GM23338 (cell line): ENCODE measurements around the gene AOC1. TPM values are rescaled to one million over a fixed set of nuclear protein-coding genes. Genes with fewer than 3 reads are reported as not detected.

Source experiments
- ATAC-seq: fragments of 200-7000 bp; cut with Tn5 transposase; 3 replicates; pipeline ENCODE4 v1.9.1; 2020
- DNase-seq: peaks from one replicate; pipeline ENCODE4 v3.0.0-alpha.2; 2015; ENCODE audit warnings: low spot score
- H2AFZ ChIP-seq: fragments of 200-600 bp; sonication (generic); 2 replicates; pipeline ENCODE4 v1.8.0; 2016; ENCODE audit warnings: antibody characterized with exemption, mild to moderate bottlenecking, moderate library complexity
- H3F3A ChIP-seq: fragments of 200-600 bp; sonication (generic); replicated peaks from 2 replicates; pipeline ENCODE4 v1.8.0; 2017; ENCODE audit warnings: antibody characterized with exemption, mixed run types, low read depth
- H3K27ac ChIP-seq: fragments of 200-600 bp; sonication (generic); 2 replicates; pipeline ENCODE4 v1.6.1; 2016; ENCODE audit warnings: low read depth
- H3K27me3 ChIP-seq: fragments of 200-600 bp; sonication (generic); 2 replicates; pipeline ENCODE4 v1.8.0; 2016; ENCODE audit warnings: mild to moderate bottlenecking, mixed run types, moderate library complexity; ENCODE audit not compliant: insufficient read depth
- H3K36me3 ChIP-seq: fragments of 200-600 bp; sonication (generic); 2 replicates; pipeline ENCODE4 v1.8.0; 2016; ENCODE audit warnings: mild to moderate bottlenecking; ENCODE audit not compliant: insufficient read depth
- H3K4me1 ChIP-seq: fragments of 200-600 bp; sonication (generic); 2 replicates; pipeline ENCODE4 v1.8.0; 2016; ENCODE audit warnings: mild to moderate bottlenecking, moderate library complexity; ENCODE audit not compliant: insufficient read depth
- H3K4me2 ChIP-seq: fragments of 200-600 bp; sonication (generic); 2 replicates; pipeline ENCODE4 v1.7.1; 2017; ENCODE audit warnings: mixed run types
- H3K4me3 ChIP-seq: fragments of 200-600 bp; sonication (generic); 2 replicates; pipeline ENCODE4 v1.6.1; 2016; ENCODE audit warnings: mixed run types
- H3K79me2 ChIP-seq: fragments of 200-600 bp; sonication (generic); replicated peaks from 2 replicates; pipeline ENCODE4 v1.8.0; 2017; ENCODE audit warnings: mild to moderate bottlenecking; ENCODE audit not compliant: insufficient read depth
- H3K9me2 ChIP-seq: fragments of 200-600 bp; sonication (generic); 2 replicates; pipeline ENCODE4 v1.8.0; 2017; ENCODE audit not compliant: insufficient read depth
- H4K20me1 ChIP-seq: fragments of 200-600 bp; sonication (generic); replicated peaks from 2 replicates; pipeline ENCODE4 v1.8.0; 2017; ENCODE audit warnings: mild to moderate bottlenecking; ENCODE audit not compliant: insufficient read depth
- H3K27ac Mint-ChIP-seq: 2 replicates; pipeline ENCODE4 v1.8.0; 2020; ENCODE audit warnings: inconsistent platforms, mild to moderate bottlenecking, moderate library complexity, mixed read lengths
- H3K27me3 Mint-ChIP-seq: 3 replicates; pipeline ENCODE4 v1.8.0; 2022; ENCODE audit warnings: low read depth, mild to moderate bottlenecking, moderate library complexity, mixed read lengths, inconsistent platforms; ENCODE audit not compliant: insufficient read depth, poor library complexity
- H3K36me3 Mint-ChIP-seq: 3 replicates; pipeline ENCODE4 v1.8.0; 2021; ENCODE audit warnings: low read depth, mild to moderate bottlenecking, inconsistent platforms, moderate library complexity, mixed read lengths
- H3K4me1 Mint-ChIP-seq: 3 replicates; pipeline ENCODE4 v1.8.0; 2020; ENCODE audit warnings: mild to moderate bottlenecking, inconsistent platforms, mixed read lengths
- H3K4me3 Mint-ChIP-seq: 3 replicates; pipeline ENCODE4 v1.8.0; 2021; ENCODE audit warnings: moderate library complexity, mild to moderate bottlenecking, inconsistent platforms, mixed read lengths
- H3K9me3 Mint-ChIP-seq: 3 replicates; pipeline ENCODE4 v1.8.0; 2020; ENCODE audit warnings: moderate library complexity, mild to moderate bottlenecking, inconsistent platforms, mixed read lengths
- CREB1 ChIP-seq: fragments of 250-450 bp; sonication (Bioruptor Pico); IDR thresholded peaks from 2 replicates; pipeline ENCODE4 v1.5.0; 2020; ENCODE audit warnings: low read depth, mild to moderate bottlenecking, moderate library complexity
- CTCF ChIP-seq, 2 experiments: fragments of 200-600 bp in 1 of 2; sonication (generic) in 1 of 2; conservative IDR thresholded peaks; 2 replicates each; pipeline versions ENCODE4 v1.5.1 to v1.6.1; 2016 to 2017; ENCODE audit warnings: antibody characterized with exemption in 2 of 2, low read depth in 2 of 2, mild to moderate bottlenecking in 2 of 2, moderate library complexity in 1 of 2
- EZH2 ChIP-seq: fragments of 200-600 bp; sonication (generic); IDR thresholded peaks from one replicate; pipeline ENCODE4 v1.8.0; 2017; ENCODE audit warnings: antibody characterized with exemption, mild to moderate bottlenecking, low read depth; ENCODE audit not compliant: unreplicated experiment
- EZH2phosphoT487 ChIP-seq: fragments of 200-600 bp; sonication (generic); IDR thresholded peaks from one replicate; pipeline ENCODE4 v1.8.1; 2018; ENCODE audit warnings: antibody characterized with exemption; ENCODE audit not compliant: unreplicated experiment
- JUNB ChIP-seq: IDR thresholded peaks from one replicate; pipeline ENCODE4 v1.6.1; 2016; ENCODE audit warnings: antibody characterized with exemption; ENCODE audit not compliant: unreplicated experiment
- NANOG ChIP-seq: IDR thresholded peaks from 2 replicates; pipeline ENCODE4 v1.6.1; 2016; ENCODE audit warnings: antibody characterized with exemption, borderline replicate concordance
- POLR2AphosphoS5 ChIP-seq: IDR thresholded peaks from 2 replicates; pipeline ENCODE4 v1.6.1; 2016; ENCODE audit warnings: antibody characterized with exemption, low read depth
- STAT1 ChIP-seq: IDR thresholded peaks from one replicate; pipeline ENCODE4 v1.6.1; 2016; ENCODE audit warnings: antibody characterized with exemption; ENCODE audit not compliant: unreplicated experiment
- ZNF114 ChIP-seq: fragments of 250-450 bp; sonication (Bioruptor Pico); IDR thresholded peaks from 2 replicates; pipeline ENCODE4 v1.5.0; 2020; ENCODE audit warnings: mild to moderate bottlenecking, moderate library complexity
- ZNF331 ChIP-seq: fragments of 250-450 bp; sonication (Bioruptor Pico); IDR thresholded peaks from 2 replicates; pipeline ENCODE4 v1.5.0; 2020; ENCODE audit warnings: low read depth, mild to moderate bottlenecking, moderate library complexity
- polyA plus RNA-seq: library from polyadenylated mRNA; unstranded; fragments of >200 nt; fragmentation: Nextera tagmentation; extraction: Ambion mirVana; gene quantifications from 2 replicates; pipeline ENCODE4 v1.2.1, GENCODE V29; 2016
- total RNA-seq: library from RNA; depleted of rRNA; stranded (reverse); fragments of >200 nt; shearing (Covaris generic); gene quantifications from 2 replicates; pipeline ENCODE4 v1.2.3, GENCODE V29; 2014
- TF ChIP-seq, protein P1 (sequence below): IDR thresholded peaks from 2 replicates; pipeline ENCODE4 v1.6.1; 2016; ENCODE audit warnings: antibody characterized with exemption
- TF ChIP-seq, protein P2 (sequence below): IDR thresholded peaks from one replicate; pipeline ENCODE4 v1.6.1; 2018; ENCODE audit warnings: antibody characterized with exemption; ENCODE audit not compliant: unreplicated experiment

Gene AOC1
- total and polyA plus RNA-seq, 2 experiments from 2014 or later, result not detected

DNA sequence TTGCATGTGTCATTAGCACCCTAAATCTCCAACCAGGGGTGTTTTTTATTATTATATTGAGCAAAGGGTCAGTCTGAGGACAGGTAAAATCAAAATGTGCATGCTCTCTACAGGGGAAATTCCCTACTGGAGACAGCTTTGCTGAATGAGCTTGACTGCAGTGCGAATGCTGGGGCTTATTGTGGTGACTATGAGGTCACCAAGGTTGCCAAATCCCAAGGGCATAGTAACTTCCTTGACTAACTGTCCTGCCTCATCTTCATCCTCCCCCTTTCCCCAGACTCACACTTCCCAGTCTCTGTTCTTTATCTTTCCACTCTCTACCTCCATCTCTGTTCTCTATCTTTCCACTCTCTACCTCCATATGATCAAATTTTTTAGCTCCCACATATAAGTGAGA, 22.9 kb upstream of the AOC1 start (continued):
- TF ChIP-seq, protein P1, sequence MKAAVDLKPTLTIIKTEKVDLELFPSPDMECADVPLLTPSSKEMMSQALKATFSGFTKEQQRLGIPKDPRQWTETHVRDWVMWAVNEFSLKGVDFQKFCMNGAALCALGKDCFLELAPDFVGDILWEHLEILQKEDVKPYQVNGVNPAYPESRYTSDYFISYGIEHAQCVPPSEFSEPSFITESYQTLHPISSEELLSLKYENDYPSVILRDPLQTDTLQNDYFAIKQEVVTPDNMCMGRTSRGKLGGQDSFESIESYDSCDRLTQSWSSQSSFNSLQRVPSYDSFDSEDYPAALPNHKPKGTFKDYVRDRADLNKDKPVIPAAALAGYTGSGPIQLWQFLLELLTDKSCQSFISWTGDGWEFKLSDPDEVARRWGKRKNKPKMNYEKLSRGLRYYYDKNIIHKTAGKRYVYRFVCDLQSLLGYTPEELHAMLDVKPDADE, result no peak
- TF ChIP-seq EZH2, result no peak
- TF ChIP-seq NANOG, result no peak
- TF ChIP-seq, protein P2, sequence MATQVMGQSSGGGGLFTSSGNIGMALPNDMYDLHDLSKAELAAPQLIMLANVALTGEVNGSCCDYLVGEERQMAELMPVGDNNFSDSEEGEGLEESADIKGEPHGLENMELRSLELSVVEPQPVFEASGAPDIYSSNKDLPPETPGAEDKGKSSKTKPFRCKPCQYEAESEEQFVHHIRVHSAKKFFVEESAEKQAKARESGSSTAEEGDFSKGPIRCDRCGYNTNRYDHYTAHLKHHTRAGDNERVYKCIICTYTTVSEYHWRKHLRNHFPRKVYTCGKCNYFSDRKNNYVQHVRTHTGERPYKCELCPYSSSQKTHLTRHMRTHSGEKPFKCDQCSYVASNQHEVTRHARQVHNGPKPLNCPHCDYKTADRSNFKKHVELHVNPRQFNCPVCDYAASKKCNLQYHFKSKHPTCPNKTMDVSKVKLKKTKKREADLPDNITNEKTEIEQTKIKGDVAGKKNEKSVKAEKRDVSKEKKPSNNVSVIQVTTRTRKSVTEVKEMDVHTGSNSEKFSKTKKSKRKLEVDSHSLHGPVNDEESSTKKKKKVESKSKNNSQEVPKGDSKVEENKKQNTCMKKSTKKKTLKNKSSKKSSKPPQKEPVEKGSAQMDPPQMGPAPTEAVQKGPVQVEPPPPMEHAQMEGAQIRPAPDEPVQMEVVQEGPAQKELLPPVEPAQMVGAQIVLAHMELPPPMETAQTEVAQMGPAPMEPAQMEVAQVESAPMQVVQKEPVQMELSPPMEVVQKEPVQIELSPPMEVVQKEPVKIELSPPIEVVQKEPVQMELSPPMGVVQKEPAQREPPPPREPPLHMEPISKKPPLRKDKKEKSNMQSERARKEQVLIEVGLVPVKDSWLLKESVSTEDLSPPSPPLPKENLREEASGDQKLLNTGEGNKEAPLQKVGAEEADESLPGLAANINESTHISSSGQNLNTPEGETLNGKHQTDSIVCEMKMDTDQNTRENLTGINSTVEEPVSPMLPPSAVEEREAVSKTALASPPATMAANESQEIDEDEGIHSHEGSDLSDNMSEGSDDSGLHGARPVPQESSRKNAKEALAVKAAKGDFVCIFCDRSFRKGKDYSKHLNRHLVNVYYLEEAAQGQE, result no peak
- TF ChIP-seq ZNF114 (CRISPR knock-in tag), result no peak
- no peak for TF ChIP-seq STAT1
- no peak for TF ChIP-seq EZH2phosphoT487
- no peak for TF ChIP-seq CREB1 (CRISPR knock-in tag)

- no peaks in the 10 kb centered on the region for H3K36me3 ChIP-seq
Observed at GRCh38 chr7:150830937-150831336, 21.4 kb upstream of the AOC1 start.

GRCh38 chr7:150831851-150832250, 20.5 kb upstream of the AOC1 start:
- no peaks in the 10 kb centered on the region for H3K4me1 Mint-ChIP-seq
- TF ChIP-seq CTCF (conservative IDR thresholded peaks at IDR 0.05; ENCODE audit: low read depth in 2 of 2), result no peak
- TF ChIP-seq CREB1 (CRISPR knock-in tag), result no peak
- TF ChIP-seq ZNF331 (CRISPR knock-in tag), result no peak
- TF ChIP-seq EZH2phosphoT487, result no peak
- TF ChIP-seq, protein P1, result no peak
- TF ChIP-seq POLR2AphosphoS5, result no peak
- TF ChIP-seq STAT1, result no peak
- no peak for TF ChIP-seq NANOG
- TF ChIP-seq JUNB, result no peak
- no peak for TF ChIP-seq ZNF114 (CRISPR knock-in tag)

More at GRCh38 chr7:150830937-150831336, 21.4 kb upstream of the AOC1 start:
- no peak for ATAC-seq
- Mint-ChIP-seq H3K36me3 (no peaks in the 10 kb centered on the region), H3K27ac (no peak overlapping the region), H3K4me1 (no peaks in the 10 kb centered on the region), H3K9me3 (no peaks in the 10 kb centered on the region), H3K27me3 (peaks cover 4% of the 10 kb centered on the region), H3K4me3 (no peak overlapping the region)
- TF ChIP-seq ZNF114 (CRISPR knock-in tag), result no peak
- no peak for TF ChIP-seq EZH2
- TF ChIP-seq CREB1 (CRISPR knock-in tag), result no peak
- TF ChIP-seq EZH2phosphoT487, result no peak
- no peak for TF ChIP-seq POLR2AphosphoS5
- TF ChIP-seq JUNB, result no peak
- no peak for TF ChIP-seq NANOG
- Histone ChIP-seq H4K20me1 (no peaks in the 10 kb centered on the region), H3K27me3 (no peaks in the 10 kb centered on the region), H3K4me1 (no peaks in the 10 kb centered on the region), H3K4me2 (no peak overlapping the region), H3K4me3 (no peak overlapping the region), H3F3A (no peaks in the 10 kb centered on the region), H3K79me2 (no peaks in the 10 kb centered on the region), H3K9me2 (no peaks in the 10 kb centered on the region), H3K27ac (no peak overlapping the region), H2AFZ (no peak overlapping the region)
- DNase-seq, result no peak

More at GRCh38 chr7:150831851-150832250, 20.5 kb upstream of the AOC1 start:
- H3K27ac Mint-ChIP-seq, result no peak overlapping the region
- Histone ChIP-seq H3F3A (no peaks in the 10 kb centered on the region), H3K27ac (no peak overlapping the region), H3K4me2 (no peak overlapping the region), H2AFZ (no peak overlapping the region), H3K9me2 (0 out of 2 replicates have a peak, but pooled peaks cover 4% of the 10 kb centered on the region), H3K27me3 (no peaks in the 10 kb centered on the region), H3K4me3 (no peak overlapping the region), H3K79me2 (no peaks in the 10 kb centered on the region), H3K36me3 (no peaks in the 10 kb centered on the region), H4K20me1 (no peaks in the 10 kb centered on the region), H3K4me1 (no peaks in the 10 kb centered on the region)
- ATAC-seq (no peak), DNase-seq (no peak)
- no peaks in the 10 kb centered on the region for H3K27me3 Mint-ChIP-seq
- H3K9me3 Mint-ChIP-seq, result no peaks in the 10 kb centered on the region
- H3K4me3 Mint-ChIP-seq, result no peak overlapping the region
- no peaks in the 10 kb centered on the region for H3K36me3 Mint-ChIP-seq
